Suprapubic skin (tissue), 4 donors: ENCODE measurements around the gene AP1G2. TPM values are rescaled to one million over a fixed set of nuclear protein-coding genes. Genes with fewer than 3 reads are reported as not detected.

ENCODE experiments used
- DNase-seq, 2 donors: peaks; one replicate each; pipeline ENCODE4 v3.0.0-alpha.2; 2019; ENCODE audit warnings: low spot score in 2 of 2
- H3K27ac ChIP-seq: fragments of 200-600 bp; sonication (generic); one replicate; pipeline ENCODE4 v1.5.1; 2019
- H3K27me3 ChIP-seq: fragments of 200-600 bp; sonication (generic); one replicate; pipeline ENCODE4 v1.5.1; 2019
- H3K36me3 ChIP-seq: fragments of 200-600 bp; sonication (generic); one replicate; pipeline ENCODE4 v1.5.1; 2019
- H3K4me1 ChIP-seq: fragments of 200-600 bp; sonication (generic); one replicate; pipeline ENCODE4 v1.5.1; 2019
- H3K4me3 ChIP-seq: fragments of 200-600 bp; sonication (generic); one replicate; pipeline ENCODE4 v1.5.1; 2019; ENCODE audit warnings: mild to moderate bottlenecking
- H3K9me3 ChIP-seq: fragments of 200-600 bp; sonication (generic); one replicate; pipeline ENCODE4 v1.5.1; 2019
- CTCF ChIP-seq, 2 donors: fragments of 200-600 bp in 1 of 2; fragments of 450-650 bp in 1 of 2; sonication (generic) in 1 of 2; IDR thresholded peaks; one replicate each; pipeline ENCODE4 v1.5.1; 2016 to 2019; ENCODE audit warnings: antibody characterized with exemption in 2 of 2, mild to moderate bottlenecking in 1 of 2, moderate library complexity in 1 of 2
- EP300 ChIP-seq: sonication (generic); formaldehyde crosslinking; IDR thresholded peaks from one replicate; pipeline ENCODE4 v1.6.1; 2017; ENCODE audit warnings: antibody characterized with exemption
- POLR2A ChIP-seq, 2 donors: fragments of 450-650 bp; IDR thresholded peaks; one replicate each; pipeline ENCODE4 v1.6.1; 2017; ENCODE audit warnings: antibody characterized with exemption in 2 of 2, mild to moderate bottlenecking in 2 of 2, moderate library complexity in 2 of 2
- POLR2AphosphoS5 ChIP-seq, 3 donors: sonication (generic); formaldehyde crosslinking; IDR thresholded peaks; one replicate each; pipeline ENCODE4 v1.6.1; 2017; ENCODE audit warnings: antibody characterized with exemption in 3 of 3
- WGBS: methylation state at CpG from one replicate; pipeline ENCODE4 v1.1.5; 2018; 5-methylcytosine and 5-hydroxymethylcytosine counted together
- total RNA-seq, 4 donors: library from RNA; depleted of rRNA; stranded (reverse); fragments of >200 nt; gene quantifications; one replicate each; pipeline ENCODE4 v1.1.0, GENCODE V29; 2016

Gene AP1G2
- total RNA-seq, 4 donors from 2014 or later: 117 to 415 (median 150) TPM

DNA sequence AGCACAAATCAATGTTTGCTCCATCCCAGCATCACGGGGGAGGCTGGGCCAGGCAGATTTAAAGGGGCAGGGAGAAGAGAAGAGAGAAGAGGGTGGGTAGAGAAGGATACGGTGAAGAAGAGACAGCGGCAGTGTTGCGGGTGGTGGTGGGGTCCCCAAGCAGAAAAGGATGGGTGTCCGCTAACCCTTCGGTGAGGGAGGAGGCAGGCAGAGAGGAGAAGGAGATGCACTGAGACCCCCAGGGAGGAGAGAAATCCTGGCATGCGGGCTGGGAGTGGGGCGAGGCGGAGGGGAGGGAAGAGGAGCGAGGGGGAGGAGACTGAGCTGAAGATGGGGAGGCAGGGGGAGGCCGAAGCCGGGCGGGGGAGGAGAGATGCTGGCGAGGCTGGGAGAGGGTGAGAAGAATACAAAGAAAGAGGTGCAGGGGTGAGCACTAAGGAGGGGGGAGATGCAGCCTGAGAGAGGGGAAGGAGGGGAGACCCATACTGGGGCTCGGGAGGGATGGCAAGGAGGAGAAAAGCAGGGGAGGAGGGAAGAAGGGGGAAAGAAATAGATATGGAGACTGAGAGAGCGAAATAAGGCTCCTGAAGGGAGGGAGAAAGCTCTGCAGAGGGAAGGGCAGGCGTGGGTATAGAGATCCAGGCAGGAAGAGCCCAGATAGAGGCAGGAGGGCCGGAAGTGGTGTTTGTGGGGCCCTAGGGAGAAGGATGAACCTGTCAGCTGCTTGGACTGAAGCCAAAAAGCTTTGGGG, 11.1 kb upstream of the AP1G2 start, which contains the start of gene JPH4:
JPH4 (minus strand) TSS at position 231 of the 751 bp plus-strand sequence. CDS start 1,337 bp downstream, outside the sequence.
- H3K9me3 ChIP-seq: no peaks in the 10 kb centered on the region
- TF ChIP-seq EP300 (no peak), POLR2AphosphoS5 (IDR thresholded peaks at IDR 0.05) (no peak)
- no peak within 1 kb of the TSS for H3K27ac ChIP-seq
- H3K4me1 ChIP-seq: peaks cover 24% of the 10 kb centered on the region
- peaks cover 62% of the 10 kb centered on the region for H3K27me3 ChIP-seq
- 26% methylated on average over 18 of the region's 18 CpGs for WGBS
- no peaks in the 10 kb centered on the region for H3K36me3 ChIP-seq
- DNase-seq: peak in 1 of 2 donors; percentile 50
- H3K4me3 ChIP-seq: peak within 1 kb of the TSS; percentile 40

GRCh38 chr14:23577710-23578392, 10.3 kb upstream of the AP1G2 start:
- Histone ChIP-seq H3K36me3 (no peaks in the 10 kb centered on the region), H3K27ac (no peak overlapping the region), H3K9me3 (no peaks in the 10 kb centered on the region), H3K4me1 (peaks cover 24% of the 10 kb centered on the region), H3K27me3 (peaks cover 62% of the 10 kb centered on the region), H3K4me3 (peak overlapping the region; percentile 40)
- peak; percentile 41 to 59 for DNase-seq
- TF ChIP-seq POLR2A (IDR thresholded peaks at IDR 0.05): no peak
- TF ChIP-seq CTCF (IDR thresholded peaks at IDR 0.05): no peak
- TF ChIP-seq EP300: no peak
- TF ChIP-seq POLR2AphosphoS5 (IDR thresholded peaks at IDR 0.05): no peak
- 8% methylated on average over 19 of the region's 24 CpGs for WGBS

DNA sequence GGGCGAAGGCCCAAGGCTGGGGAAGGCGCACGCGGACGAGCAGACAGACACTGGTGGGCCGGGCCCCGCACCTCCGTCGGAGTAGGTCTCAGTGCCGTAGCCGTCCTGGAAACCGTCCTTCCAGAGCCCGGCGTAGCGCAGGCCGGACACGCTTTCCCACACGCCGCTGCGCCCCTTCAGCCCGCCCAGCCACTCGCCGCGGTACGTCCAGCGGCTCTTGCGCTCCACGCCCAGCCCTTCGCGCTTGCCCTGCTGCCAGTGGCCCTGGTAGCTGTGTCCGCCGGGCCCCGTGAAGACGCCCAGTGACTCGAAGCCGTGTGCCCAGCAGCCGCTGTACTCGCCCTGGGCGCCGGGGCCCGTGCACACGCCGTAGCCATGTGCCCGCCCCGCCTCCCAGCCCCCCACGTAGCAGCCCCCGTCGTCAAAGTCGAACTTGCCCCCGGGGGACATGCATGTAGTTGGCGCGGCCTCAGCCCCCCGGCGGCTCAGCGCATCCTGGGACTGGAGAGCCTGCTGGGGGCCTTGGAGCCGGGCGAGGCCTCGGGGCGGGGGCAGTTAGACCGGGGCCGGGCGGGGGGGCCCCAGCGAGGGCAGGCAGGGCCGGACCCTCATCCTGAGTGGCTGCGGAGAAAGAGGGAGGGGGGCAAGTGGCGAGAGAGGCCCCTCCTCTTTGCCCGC, 9.6 kb upstream of the AP1G2 start:
- Histone ChIP-seq H3K4me1 (peaks cover 29% of the 10 kb centered on the region), H3K9me3 (no peaks in the 10 kb centered on the region), H3K27ac (no peak overlapping the region), H3K27me3 (peaks cover 58% of the 10 kb centered on the region), H3K4me3 (peak overlapping the region; percentile 40), H3K36me3 (no peaks in the 10 kb centered on the region)
- DNase-seq: peak; percentile 64 to 75
- WGBS: 4% methylated on average over 15 of the region's 67 CpGs
- no peak for TF ChIP-seq POLR2AphosphoS5 (IDR thresholded peaks at IDR 0.05)
- no peak for TF ChIP-seq CTCF (IDR thresholded peaks at IDR 0.05)
- no peak for TF ChIP-seq POLR2A (IDR thresholded peaks at IDR 0.05)
- no peak for TF ChIP-seq EP300

GRCh38 chr14:23573384-23574015, 5.9 kb upstream of the AP1G2 start:
- 55% methylated on average over 5 of the region's 5 CpGs for WGBS
- no peaks in the 10 kb centered on the region for H3K9me3 ChIP-seq
- peak in 1 of 2 donors; percentile 48 for DNase-seq
- no peak overlapping the region for H3K27ac ChIP-seq
- no peaks in the 10 kb centered on the region for H3K36me3 ChIP-seq
- no peak overlapping the region for H3K4me3 ChIP-seq
- TF ChIP-seq POLR2A (IDR thresholded peaks at IDR 0.05) (no peak), CTCF (IDR thresholded peaks at IDR 0.05) (no peak), POLR2AphosphoS5 (IDR thresholded peaks at IDR 0.05) (no peak), EP300 (no peak)
- H3K4me1 ChIP-seq: peaks cover 45% of the 10 kb centered on the region
- H3K27me3 ChIP-seq: peaks cover 39% of the 10 kb centered on the region

GRCh38 chr14:23572836-23573235, 5.2 kb upstream of the AP1G2 start:
- WGBS: 32% methylated on average over 4 of the region's 4 CpGs
- DNase-seq: peak in 1 of 2 donors; percentile 51
- no peak for TF ChIP-seq EP300
- Histone ChIP-seq H3K27ac (no peak overlapping the region), H3K36me3 (no peaks in the 10 kb centered on the region), H3K9me3 (no peaks in the 10 kb centered on the region), H3K27me3 (peaks cover 32% of the 10 kb centered on the region), H3K4me1 (peaks cover 49% of the 10 kb centered on the region), H3K4me3 (no peak overlapping the region)
